Gastroesophageal sphincter (tissue), 3 donors: ENCODE data around the gene TMEM54.

Experiments used
- EP300 ChIP-seq: sonication (generic); formaldehyde crosslinking; IDR thresholded peaks from one replicate; pipeline ENCODE4 v1.6.1; 2017; ENCODE audit warnings: antibody characterized with exemption, mild to moderate bottlenecking
- TF ChIP-seq, protein P1 (sequence below), 4 experiments: fragments of 200-600 bp in 2 of 4; fragments of 450-650 bp in 2 of 4; sonication (generic) in 1 of 4; IDR thresholded peaks; one replicate each; pipeline ENCODE4 v1.5.1; 2017 to 2019; ENCODE audit warnings: antibody characterized with exemption in 4 of 4, mild to moderate bottlenecking in 2 of 4, moderate library complexity in 2 of 4

DNA sequence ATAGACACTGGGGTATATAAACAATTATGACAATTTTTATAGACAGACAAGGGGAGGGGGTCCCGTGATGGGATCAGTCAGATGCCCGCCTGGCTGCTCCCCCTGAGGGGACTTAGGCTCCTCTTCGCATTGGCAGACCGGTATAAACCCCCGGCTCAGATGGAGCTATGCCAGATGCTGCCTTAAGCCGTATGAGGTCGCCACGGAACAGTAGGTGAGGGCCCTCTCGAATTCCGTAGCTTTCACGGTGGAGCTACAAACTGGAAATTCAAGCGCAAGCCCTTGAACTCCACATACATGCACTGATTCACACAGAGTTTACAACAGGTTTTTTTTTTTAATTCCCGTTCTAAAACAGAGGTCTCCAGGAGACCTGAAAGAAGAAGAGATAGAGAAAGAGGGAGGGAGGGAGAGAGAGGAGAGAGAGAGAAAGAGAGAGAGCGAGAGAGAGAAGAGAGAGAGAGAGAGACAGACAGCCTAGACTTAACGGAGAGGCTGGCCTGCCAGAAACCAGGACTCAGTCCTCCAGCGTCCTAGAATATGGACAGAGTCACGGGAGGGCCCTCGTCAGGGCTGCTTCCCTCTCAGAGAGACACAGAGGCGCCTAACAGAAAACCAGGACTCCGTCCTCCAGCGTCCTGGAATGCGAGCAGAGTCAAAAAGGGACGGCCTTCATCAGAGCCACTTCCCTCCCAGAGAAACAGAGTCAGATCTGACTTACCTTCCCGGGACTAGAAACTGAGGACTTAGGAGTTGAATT, 24.4 kb upstream of the TMEM54 start:
- TF ChIP-seq, protein P1, sequence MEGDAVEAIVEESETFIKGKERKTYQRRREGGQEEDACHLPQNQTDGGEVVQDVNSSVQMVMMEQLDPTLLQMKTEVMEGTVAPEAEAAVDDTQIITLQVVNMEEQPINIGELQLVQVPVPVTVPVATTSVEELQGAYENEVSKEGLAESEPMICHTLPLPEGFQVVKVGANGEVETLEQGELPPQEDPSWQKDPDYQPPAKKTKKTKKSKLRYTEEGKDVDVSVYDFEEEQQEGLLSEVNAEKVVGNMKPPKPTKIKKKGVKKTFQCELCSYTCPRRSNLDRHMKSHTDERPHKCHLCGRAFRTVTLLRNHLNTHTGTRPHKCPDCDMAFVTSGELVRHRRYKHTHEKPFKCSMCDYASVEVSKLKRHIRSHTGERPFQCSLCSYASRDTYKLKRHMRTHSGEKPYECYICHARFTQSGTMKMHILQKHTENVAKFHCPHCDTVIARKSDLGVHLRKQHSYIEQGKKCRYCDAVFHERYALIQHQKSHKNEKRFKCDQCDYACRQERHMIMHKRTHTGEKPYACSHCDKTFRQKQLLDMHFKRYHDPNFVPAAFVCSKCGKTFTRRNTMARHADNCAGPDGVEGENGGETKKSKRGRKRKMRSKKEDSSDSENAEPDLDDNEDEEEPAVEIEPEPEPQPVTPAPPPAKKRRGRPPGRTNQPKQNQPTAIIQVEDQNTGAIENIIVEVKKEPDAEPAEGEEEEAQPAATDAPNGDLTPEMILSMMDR (IDR thresholded peaks at IDR 0.05): no peak
- TF ChIP-seq EP300: no peak
